ENCODE data around the gene SSH2.
"Not testable (repeated sequence)": the region's sequence is repeated elsewhere in the genome, so short reads cannot be mapped to it uniquely, and the experiment has no call there.

Gene SSH2

DNA sequence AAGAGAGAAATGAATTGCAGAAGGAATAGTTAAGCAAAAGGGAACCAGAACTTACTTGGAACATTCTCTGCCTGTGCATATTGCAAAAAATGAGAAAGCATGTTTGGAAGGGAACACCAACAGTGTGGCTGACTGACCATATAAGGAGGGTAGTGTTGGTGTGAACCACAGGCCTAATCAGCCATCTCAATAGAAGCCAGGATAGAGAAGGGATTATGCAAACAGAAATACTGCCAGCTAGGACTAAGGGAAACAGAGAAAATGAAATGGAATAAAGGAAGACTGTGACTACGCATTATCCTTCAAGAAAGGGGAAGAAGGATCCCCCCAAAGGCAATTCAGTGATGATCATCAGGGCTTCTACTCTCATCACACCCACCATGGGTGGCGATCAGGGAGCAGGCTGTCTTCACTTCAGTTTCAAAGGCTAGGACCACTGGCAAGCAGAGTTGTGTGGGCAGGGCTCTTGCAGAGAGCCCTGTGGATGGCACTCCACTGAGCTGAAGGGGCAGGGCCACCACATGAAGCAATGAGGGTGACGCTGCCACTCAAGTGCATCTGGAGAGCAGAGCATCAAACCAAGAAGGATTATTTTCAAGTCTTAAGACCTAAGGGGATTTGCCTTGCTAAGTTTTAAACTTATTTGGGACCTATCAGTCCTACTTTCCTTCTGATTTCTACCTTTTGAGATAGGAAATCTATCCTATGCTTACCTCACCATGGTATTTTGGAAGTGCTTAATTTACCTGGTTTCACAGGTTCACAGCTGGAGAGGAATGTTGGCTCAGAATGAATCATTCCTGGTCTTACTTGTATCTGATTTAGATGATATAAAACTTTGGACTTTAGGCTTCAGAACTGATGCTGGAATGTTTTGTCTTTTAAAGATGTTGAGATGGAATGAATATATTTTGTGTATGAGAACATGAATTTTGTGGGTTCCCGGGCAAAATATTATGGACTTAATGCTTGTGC is 140.5 kb downstream of the SSH2 start:
- peak in 1 of 58 donors; percentile 1 for DNase-seq

DNA sequence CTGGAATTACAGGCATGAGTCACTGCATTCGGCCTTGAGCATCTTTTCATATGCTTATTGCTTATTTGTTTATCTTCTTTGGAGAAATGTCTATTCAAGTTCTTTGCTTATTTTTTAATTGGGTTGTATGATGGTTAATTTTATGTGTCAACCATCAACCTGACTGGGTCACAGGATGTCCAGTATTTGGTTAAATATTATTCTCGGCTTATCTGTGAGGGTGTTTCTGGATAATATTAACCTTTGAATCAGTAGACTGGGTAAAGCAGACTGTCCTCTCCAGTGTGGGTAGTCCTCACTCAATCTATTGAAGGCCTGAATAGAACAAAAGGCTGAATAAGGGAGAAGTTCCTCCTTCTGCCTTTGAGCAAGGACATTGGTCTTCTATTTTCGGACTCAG is 142.0 kb downstream of the SSH2 start:
- no peak for DNase-seq

DNA sequence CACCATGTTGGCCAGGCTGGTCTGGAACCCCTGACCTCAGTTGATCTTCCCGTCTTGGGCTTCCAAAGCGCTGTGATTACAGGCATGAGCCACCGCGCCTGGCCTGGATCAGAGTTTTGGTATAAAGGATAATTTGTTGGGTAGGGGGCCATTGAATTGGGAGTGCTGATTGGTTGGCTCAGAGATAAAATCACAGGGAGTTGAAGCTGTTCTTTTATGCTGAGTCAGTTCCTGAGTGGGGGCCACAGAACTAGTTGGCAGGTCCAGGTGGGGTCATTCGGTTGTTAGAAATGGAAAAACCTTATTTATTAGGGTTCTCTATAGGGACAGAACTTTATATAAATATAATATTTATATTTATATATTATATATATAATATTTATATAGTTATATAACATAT is 147.1 kb downstream of the SSH2 start:
- DNase-seq, result no peak

DNA sequence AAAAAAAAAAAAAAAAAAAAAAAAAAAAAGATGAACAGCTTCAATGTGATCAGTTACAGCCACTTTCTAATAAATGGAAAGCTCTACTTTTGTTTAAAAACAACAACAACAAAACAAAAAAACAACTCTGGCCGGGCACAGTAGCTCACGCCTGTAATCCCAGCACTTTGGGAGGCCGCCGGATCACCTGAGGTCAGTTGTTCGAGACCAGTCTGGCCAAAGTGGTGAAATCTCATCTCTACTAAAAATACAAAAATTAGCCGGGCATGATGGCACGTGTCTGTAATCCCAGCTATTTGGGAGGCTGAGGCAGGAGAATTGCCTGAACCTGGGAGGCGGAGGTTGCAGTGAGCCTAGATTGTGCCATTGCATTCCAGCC is 150.2 kb downstream of the SSH2 start:
- not testable (repeated sequence) for DNase-seq

DNA sequence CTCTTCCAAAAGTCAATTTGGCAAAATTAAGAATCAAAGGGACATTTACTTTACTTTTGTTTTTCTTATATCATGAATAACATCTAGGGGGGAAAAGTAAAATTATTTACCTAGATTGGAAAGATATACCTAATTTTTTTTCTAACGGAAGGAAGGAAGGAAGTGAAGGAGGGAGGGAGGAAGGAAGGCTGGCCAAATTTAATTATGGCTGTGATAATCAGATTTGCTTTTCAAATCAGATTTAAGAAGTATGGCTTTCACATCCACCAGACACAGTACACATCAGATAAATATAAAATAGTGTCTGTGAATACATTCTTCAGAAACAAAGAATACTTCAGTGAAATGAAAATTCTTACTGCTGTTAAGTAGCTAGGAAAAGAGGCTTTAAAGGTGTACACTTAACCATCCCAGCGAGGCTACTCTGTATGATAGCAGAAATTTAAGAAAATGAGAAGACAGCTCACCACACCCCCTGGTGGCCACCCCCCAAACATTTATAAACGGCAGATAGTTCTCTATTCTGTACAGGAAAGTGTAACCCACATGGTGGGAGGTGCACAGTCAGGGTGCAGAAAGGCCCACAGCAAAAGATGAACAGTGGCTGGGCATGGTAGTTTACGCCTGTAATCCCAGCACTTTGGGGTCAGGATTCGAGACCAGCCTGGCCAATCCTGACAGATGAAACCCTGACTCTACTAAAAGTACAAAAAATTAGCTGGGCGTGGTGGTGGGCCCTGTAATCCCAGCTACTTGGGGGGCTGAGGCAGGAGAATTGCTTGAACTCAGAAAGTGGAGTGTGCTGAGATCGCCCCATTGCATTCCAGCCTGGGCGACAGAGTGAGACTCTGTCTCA is 150.8 kb downstream of the SSH2 start:
- DNase-seq, result peak in 52 of 58 donors; percentile 1 to 84 (median 42)

DNA sequence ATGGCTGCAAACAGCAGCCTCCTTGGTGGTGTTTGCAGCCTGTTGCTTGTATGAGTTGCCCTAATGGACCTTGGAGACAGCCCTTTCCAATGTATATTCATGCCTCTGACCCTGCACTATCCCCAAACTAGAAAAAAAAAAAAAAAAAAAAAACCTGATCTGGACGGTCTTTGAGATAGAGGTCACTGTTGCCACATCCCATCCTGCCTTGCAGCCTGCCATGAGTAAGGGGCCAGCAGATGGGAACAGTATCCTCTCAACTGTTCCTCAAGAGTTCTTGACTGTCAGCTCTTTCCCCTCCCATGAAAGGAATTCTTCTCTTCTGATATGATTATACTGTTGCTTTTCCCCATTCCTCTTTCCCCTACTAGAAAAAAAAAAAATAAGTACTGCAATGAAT is 152.4 kb downstream of the SSH2 start:
- no peak for DNase-seq

DNA sequence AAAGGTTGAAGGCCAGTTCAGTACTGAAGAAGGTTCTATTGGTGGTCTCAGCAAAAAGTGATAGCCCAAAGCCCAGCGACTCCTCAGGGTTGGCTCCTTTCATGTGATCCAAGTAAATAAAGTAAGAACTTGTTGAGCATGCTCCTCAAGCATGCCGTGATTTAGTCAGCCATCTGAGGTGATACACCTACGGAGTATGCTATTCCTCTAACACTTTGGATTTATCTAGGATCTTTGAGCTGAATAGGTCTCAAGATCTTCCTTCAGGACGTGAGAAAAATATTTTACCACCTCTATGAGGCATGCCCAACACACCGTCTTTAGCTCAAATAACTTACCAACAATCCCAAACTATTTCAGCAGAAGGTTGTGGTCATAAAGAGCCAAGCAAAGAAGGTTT is 154.0 kb downstream of the SSH2 start:
- DNase-seq, result no peak

DNA sequence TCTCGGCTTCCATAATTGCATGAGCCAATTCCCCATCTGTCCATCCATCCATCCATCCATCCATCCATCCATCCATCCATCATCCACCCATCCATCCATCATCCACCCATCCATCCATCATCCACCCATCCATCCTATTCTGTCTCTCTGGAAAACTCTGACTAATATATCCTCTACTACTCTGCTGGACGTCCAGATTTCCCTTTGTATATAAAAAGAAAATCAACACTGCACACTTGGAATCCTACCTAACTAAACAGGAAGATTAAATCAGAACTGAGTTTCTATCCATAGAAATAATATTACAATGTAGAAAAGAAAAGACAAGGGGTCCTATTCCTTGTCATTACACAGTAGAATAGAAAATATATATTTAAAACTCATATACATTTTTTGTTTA is 157.0 kb downstream of the SSH2 start:
- no peak for DNase-seq

DNA sequence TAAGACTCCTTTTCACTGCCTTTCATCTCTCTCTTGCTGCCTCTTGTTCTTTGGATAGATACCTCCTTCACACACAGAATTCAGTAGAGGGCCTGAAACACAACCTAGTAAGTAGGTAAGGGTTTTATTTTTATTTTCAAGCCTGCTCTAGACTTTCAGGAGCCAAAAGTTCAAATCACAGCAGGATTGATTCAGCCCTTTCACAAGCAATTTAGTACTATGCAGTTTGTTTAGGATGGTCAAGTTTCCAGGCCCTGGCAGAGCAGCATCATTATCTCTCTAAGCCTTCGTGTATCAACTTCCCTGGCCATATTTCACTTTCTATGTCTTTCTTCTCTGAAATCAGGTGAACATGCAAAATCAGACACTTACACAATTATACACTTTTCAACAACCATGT is 158.5 kb downstream of the SSH2 start:
- DNase-seq, result no peak

DNA sequence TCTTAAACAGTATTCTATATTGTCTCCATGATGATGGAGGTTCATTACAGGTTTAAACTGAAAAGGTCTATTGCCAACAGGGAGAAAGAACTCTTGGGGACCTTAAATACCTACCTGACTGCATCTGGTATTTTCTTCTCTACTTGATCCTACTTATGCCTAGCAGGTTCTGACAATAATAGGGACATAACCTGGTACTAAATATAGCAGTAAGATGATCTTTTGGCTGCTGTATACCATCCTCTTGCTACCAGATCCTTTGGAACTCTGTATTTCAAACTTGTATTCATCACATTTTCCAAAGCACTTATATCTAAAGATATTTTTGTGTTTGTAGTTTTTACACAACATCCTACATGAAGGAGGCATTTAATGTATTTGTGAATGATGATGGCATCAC is 160.8 kb downstream of the SSH2 start:
- no peak for DNase-seq

DNA sequence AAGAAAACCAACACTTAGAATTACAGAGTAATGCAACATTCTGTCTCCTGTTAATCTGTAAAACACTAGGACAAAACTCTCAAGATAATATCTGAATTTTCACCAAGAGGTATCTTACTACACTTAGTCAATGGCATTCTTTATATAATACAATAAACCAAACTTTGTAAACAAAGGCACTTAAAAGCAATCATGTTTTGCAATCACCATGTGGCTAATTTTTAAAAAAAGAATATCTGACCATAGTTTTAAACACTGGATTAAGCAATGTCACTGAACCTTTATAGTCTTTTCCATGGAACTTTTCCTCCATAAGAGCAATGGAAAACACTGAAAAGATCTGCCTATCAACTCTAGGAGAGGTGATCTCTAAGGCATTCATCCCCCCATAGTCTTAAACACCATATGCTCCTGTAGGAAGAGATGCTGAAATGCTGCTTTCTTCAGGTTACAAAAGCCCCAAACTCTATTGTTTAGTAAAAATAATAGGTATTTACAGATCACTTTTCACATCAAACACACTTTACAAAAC is 163.2 kb downstream of the SSH2 start:
- DNase-seq, result no peak

DNA sequence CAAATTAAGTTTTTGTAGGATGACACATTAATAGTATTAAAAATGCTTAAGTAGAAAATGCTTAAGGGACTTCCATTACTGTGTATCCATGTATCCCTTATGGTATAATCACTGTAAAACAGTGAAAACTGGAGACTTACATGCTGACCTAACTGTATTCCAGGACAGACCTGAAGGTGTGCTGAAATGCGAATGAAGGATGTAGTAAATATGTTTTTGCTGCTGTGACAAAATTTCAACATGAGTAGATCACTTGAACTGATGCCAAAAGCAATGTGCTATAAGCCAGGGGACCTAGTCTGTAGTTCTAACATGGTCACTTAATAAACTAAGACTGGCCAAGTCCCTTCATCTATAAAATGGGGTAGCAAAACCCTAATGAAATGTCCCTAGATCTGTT is 165.3 kb downstream of the SSH2 start:
- no peak for DNase-seq

DNA sequence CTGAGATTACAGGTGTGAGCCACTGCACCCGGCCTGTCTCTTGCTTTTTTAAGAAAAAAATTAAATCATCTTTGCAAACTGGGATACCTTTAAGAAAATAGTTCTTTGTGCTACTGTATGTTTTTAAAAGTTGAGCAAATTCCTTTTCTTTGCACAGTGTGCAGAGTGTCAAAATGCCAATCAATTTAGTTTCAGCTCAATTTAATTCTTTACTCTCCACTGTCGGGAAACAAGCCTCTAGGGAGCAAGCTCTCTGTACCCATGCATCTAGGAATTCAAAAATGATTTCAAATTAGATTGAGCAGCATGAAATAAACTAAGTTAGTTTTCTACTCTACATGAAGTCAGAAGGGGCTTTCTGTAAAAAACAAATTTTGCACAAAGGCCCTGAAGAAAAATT is 165.8 kb downstream of the SSH2 start:
- DNase-seq, result no peak

DNA sequence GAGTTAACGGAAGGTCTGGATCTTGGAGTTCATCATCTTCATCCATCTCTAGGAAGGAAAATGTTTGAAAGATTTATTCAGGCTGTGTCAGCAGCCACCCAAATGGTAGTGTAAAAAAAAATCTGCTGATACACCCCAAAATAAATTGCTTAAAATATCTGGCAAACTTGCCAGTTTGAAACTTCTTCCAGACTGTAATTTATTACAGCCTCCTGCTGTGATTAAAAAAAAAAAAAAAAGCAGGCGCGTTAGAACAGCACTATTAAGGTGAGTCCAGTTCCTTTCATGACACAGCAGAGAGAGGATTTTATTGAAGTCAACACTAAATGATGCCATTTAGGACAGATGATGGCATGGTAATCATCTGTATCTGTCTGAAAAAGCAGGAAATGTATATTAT is 166.8 kb downstream of the SSH2 start:
- DNase-seq, result no peak

DNA sequence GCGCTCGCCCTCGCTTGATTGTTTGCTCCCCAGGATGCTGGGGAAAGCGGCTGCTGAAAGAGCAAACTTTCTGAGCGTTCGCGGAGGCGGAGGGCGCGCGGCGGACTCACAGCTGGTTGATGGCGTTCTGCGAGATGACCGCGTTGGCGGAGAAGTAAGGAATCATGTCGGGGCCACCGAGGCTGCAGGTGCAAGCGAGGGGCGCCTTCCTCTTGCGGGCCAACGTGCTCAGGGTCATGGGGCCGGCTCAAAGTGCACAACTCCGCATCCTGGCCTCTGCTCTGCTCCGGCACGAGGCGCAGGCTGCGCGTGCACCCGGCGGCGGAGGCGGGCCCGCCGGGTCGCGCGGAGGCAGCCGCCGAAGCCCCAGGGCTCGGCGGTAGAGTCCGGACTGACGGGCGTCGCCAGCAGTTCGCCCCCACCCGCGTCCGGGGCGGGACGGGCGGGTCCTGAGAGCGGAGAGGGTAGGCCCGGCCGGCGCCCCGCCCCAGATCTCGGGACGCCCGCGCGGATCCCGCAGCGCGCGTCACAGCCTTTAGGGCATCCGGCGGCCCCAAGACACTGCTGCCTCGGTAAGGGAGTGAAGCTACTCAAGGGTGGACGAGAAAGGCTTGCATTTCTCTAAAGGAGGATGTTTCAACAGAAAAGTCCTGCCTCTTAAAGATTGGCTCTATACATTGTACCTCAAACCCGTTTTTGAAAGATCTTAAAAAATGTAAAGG is 168.8 kb downstream of the SSH2 start:
- peak in 54 of 58 donors; percentile 12 to 81 (median 60) for DNase-seq

DNA sequence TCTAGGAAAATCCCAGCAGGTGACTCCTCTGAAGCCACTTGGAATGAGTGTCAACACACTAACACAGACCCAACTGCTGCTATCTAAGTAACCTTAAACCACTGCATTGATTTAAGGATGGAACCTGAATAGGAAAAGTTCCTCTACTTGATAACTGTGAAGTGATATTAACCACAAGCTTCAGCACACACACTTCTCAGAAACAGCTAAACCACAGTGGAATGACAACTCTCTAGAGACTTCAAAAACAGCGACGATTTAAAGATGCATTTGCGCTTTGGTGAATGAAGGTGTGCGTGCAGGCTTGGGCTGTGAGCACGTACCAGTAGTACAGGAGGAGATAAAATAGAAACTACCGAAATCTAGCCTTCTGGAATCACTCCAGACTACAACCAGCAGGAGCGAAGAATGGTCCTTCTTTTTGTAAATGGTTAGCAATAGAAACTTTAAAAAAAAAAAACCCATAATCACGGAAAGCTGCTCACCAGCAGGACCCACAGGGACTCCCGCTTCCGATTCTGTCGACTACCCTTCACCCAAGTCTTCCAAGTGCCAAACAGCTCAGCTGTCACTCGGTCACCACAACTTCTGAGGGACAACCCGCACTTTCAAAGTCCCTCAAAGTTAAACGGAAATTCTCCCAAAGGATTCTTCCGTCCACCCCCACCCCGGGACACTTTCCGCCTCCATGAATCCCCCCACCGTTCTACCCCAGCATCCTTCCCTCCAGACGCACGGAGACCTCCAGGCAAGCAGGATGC is 169.6 kb downstream of the SSH2 start:
- DNase-seq, result no peak

DNA sequence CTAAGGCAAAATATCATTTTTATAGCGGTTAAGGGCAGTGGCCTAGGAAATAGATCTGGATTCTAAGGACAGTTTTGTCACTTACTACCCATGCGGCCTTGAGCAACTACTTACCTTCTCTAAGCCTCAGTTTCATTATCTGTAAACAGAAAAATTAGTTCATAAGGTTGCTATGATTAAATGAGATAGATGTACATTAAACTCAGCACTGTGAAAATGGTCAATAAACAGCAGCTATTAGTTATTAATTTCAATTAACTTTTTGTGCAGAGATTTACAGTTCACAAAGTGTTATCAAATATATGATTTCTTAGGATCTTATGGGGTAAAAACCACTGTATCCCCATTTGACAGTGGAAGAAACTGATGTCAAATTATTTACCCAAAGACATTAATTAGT is 171.8 kb downstream of the SSH2 start:
- no peak for DNase-seq

DNA sequence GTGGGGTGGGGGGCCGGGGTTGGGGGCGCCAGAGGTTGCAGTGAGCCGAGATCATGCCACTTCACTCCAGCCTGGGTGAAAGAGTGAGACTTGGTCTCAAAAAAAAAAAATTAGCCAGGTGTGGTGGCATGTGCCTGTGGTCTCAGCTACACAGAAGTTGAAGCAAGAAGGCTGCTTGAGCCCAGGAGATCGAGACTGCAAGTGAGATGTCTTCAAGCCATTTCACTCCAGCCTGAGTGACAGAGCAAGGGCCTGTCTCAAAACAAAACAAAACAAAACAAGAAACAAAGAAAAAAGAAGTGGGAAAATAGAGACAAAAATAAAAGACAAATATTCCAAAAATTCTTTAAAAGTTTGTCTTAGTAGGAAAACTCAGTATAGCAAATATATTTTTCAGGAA is 172.2 kb downstream of the SSH2 start:
- no peak for DNase-seq

DNA sequence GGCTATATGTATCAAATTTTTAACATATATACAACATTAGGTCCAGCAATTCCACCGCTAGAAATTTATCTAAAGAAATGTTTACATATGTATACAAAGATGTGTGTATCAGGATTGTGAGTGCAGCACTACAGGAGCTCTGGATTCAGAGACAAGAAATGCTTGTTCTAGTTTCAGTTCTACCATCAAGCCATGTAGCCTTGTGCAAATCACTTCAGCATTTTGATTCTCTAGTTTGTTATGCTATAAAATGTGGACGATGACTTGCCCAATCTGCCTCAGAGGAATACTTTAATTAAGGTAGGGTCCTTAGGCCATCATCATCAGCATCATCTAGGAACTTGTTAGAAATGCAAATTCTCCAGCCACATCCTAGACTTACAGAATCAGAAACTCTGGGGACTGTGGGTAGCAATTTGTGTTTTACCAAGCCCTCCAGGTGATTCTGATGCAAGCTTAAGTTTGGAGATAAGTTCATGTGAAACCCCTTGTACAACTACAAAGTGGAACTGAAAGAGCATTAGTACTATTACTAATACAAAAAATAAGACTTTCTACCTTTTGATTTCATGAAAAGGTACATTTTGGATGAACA is 176.1 kb downstream of the SSH2 start:
- no peak for DNase-seq
